HG02623 (cell line): ENCODE data around the gene APBB2.
"Not testable (repeated sequence)": the region's sequence is repeated elsewhere in the genome, so short reads cannot be mapped to it uniquely, and the experiment has no call there.

Source experiments
- ATAC-seq: cut with Tn5 transposase; IDR thresholded peaks from one replicate; pipeline ENCODE4 v1.9.1; 2021; ENCODE audit warnings: moderate library complexity; ENCODE audit not compliant: unreplicated experiment

The APBB2 gene

DNA sequence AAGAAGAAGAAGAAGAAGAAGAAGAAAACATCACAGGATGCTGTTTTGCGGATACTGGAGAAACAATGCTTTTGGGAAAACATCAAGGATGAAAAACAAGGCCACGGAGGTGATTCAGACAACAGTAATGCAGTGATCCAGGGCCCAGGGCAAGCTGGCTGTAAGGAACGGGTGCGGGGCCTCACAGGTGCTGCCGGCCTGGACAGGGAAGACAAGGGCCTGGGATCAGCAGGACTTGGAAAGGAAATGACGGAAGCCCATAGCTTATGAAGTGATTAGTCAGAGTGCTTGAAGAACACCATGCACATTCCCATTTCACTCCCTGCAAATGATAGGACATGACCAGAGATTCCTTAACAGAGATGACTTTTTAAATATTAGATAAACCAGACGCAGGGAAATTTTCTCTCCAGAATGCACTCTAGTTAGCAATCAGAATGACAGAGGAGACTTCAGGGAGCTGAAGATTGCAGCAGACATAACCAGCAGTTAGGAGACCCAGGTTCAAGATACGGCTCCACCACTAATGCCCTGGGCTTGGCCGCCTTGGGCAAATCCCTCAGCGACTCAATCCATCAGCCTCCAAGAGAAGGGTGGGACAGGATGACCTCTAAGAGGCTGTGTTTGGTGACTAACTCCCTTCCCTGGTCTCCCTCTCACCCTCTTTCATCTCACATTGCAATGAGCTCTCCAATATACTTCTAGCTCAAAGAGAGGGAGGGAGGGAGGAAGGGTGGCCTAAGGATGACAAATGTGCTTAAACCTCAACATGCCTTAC lies 54.1 kb downstream of the APBB2 start:
- ATAC-seq: no peak

GRCh38 chr4:41158756-41159155 lies 55.6 kb downstream of the APBB2 start:
- ATAC-seq: no peak

DNA sequence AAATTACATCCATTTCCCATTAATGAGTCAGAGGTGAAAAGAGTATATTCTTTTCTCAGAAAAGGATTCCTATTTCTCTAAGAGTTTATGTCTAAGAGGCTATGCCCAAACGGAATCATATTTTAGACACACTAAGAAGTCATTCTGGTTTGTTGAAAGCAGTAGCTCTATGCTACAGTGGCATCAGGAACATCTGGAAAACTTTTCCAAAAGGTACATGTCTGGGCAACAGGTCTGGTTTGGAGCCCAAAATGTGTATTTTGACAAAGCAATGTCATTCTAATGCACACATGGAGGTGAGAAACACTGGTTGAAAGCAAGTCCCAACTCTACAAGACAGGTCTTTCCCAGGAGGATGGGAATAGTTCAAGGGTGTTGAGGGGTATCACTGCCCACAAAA lies 56.1 kb downstream of the APBB2 start:
- ATAC-seq: no peak

GRCh38 chr4:41157009-41157408 lies 57.3 kb downstream of the APBB2 start:
- no peak for ATAC-seq

GRCh38 chr4:41156574-41156973 lies 57.8 kb downstream of the APBB2 start:
- ATAC-seq: no peak

- no peak for ATAC-seq
These were observed 59.0 kb downstream of the APBB2 start for GRCh38 chr4:41155194-41155830.

DNA sequence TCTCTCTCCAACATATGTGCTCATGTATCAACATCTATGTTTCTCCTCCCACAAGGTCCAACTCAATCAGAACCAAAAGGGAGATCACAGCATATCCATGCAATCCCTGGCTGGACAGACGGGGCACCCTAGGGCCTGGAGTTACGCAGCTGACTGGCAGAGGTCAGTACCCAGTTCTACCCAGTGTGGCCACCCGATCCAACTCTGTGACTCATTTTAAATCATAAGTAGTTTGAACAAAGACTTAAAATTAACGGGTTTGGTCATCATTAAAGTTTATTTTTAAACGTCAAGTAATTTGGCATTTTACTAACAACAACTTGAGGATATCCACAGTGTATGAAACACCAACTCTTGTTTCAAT lies 59.5 kb downstream of the APBB2 start:
- no peak for ATAC-seq

- no peak for ATAC-seq
These were observed 60.1 kb downstream of the APBB2 start for GRCh38 chr4:41154010-41154813.

DNA sequence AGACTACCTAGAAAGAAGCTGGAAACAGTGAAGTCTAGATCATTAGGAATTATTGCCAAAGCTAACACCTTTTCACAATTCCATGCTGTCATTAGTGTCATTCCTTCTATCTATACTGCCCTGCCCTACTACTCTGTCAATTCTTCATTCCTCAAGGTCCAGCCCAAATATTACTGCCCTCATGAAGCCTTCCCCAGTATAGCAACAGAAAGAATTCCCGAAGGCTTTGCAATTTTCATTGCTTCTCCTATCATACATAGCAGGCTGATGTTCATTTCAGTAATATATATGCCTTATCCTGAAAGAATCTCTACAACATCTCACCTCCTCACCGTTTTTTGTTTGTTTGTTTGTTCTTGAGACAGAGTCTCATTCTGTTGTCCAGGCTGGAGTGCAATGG lies 63.9 kb downstream of the APBB2 start:
- no peak for ATAC-seq

- not testable (repeated sequence) for ATAC-seq
These were observed 64.8 kb downstream of the APBB2 start for GRCh38 chr4:41149568-41149967.

DNA sequence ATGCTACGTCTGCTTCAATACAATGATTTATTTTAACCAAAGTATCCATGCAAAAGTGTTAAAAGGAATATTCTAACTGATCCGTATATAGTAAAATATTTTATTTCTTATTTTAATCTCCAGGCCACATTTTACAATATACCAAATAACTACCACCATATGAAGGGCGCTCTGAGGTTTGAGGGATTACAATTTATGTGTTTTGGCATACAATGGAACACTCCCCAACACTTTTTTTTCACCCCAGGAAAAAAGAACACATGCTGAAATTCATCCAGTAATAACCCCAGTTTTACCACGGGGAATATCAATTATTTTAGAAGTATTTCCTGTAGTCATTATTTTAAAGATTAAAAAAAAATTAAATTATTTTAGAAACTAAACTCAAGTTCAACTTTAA lies 65.4 kb downstream of the APBB2 start:
- no peak for ATAC-seq

DNA sequence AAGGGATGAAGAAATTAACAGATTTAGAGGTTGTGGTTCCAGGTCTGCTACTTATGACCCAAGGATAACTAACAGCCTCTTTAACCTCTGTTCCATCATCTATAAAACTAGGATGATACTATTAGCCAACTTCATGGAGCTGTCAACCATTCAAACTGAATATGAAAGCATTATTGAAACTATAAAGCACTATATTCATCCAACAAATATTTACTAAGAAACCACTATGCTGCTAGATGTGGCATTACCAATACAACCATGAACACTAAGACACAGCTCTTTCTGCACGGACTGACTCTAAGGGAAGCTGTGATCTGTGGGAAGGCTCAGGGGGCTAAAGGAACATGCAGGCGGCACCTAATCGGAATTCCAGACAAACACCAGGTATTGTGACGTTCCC lies 66.0 kb downstream of the APBB2 start:
- no peak for ATAC-seq

DNA sequence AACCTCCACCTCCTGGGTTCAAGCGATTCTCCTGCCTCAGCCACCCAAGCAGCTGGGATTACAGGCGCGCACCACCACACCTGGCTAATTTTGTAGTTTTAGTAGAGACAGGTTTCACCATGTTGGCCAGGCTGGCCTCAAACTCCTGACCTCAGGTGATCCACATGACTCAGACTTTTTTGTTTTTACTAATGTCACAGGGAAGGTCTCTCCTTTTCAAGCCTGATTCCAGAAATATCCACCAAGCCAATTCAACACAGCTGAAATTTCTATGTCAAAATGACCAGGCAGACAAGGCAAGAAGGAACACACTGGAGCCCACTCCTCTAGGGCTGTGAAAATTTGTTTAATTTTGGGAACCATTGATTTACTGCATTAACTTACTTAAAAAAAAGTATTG lies 66.8 kb downstream of the APBB2 start:
- not testable (repeated sequence) for ATAC-seq

DNA sequence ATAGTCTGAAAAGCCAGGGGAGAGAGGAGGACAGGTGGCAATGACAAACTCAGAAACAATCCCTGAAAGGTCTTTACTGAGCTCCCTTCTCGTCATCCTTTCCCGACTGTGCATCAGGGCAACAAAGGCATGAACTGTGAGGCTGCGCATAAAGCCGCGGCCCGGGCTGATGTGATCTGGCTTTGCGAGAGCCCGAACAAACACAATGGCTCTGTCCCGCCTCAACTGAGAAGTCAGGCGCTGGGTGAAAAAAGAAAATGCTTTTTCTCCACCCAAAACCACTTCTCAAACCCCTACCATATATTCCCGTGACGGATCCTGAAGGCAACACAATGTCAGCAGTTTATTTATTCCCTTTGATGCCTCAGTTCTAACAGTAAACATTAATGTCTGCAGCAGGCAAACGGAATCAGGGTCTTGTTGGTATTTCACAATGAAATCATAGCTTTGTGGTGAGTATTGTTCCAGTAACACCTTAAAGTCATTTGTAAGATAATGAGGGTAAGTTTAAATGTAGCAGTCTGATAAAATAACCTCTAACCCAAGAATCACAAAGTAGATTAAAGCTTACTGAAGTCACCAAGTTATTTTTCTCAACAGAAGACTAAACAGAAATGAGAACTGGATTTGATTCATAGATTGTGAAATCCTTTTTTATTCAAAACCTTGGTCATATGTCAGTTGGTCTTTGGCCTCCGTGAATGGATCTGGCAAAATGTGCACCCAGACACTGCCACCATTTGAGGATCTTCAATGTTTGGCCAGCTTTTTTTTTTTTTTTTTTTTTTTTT lies 67.4 kb downstream of the APBB2 start:
- no peak for ATAC-seq

DNA sequence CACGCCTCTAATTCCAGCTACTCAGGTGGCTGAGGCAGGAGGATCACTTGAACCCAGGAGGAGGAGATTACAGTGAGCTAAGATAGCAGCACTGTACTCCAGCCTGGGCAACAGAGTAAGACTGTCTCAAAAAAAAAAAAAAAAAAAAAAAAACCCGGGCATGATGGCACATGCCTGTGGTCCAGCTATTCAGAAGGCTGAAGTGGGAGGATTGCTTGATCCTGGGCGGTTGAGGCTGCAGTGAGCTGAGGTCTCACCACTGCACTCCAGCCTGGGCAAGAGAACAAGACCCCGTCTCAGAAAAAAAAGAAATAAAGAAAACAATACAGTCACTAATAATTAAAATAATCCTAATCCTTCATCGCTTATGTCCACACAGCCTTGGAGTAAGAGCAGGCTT lies 68.1 kb downstream of the APBB2 start:
- no peak for ATAC-seq

GRCh38 chr4:41145571-41146078 lies 68.7 kb downstream of the APBB2 start:
- ATAC-seq: no peak

DNA sequence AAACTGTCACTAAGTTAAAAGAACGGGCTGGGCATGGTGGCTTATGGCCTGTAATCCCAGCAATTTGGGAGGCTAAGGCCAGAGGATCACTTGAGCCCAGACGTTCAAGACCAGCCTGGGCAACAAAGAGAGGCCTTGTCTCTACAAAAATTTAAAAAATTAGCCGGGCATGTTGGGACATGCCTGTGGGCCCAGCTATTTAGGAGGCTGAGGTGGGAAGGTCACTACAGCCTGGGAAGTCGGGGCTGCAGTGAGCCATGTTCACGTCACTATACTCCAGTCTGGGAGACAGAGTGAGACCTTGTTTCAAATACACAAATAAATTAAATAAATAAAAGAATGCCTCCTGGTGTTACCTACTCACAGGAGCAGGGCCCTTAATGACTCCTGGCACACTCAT lies 69.5 kb downstream of the APBB2 start:
- ATAC-seq: no peak

DNA sequence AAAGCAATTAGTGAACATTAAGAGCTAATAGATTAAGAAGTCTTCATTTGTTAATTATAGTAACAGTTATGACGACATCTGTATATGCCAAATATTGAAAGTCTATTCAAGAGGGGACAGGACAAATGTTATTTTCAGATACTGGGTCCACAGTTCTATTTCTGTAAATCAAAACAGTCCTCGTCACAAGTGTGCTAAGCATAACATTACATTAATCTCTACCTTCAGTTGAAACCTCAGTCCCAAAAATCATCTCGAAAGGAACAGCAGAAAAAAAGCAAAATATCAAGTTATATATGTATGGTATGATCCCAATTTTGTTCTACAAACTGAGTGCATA lies 70.3 kb downstream of the APBB2 start:
- no peak for ATAC-seq

- ATAC-seq: no peak
These were observed 70.9 kb downstream of the APBB2 start for GRCh38 chr4:41143311-41144039.
